Lung (tissue), 12 donors: ENCODE data around the gene B3GNT8. TPM values are rescaled to one million over a fixed set of nuclear protein-coding genes. Genes with fewer than 3 reads are reported as not detected.
"Not testable (repeated sequence)": the region's sequence is repeated elsewhere in the genome, so short reads cannot be mapped to it uniquely, and the experiment has no call there.

Experiments
- ATAC-seq: fragments of 200-7000 bp; cut with Tn5 transposase; one replicate; pipeline ENCODE4 v1.9.1; 2020; ENCODE audit warnings: moderate number of reproducible peaks; ENCODE audit not compliant: insufficient read depth, low FRiP score
- DNase-seq, 3 donors: peaks; one replicate each; pipeline ENCODE4 v3.0.0-alpha.2; 2013 to 2017
- H3K27ac ChIP-seq, 2 donors: one replicate each; pipeline ENCODE4 v1.5.1; 2013; ENCODE audit warnings: mild to moderate bottlenecking in 2 of 2, moderate library complexity in 2 of 2, control low read depth in 1 of 2, inconsistent platforms in 1 of 2, low read depth in 1 of 2, low read length in 1 of 2
- H3K27me3 ChIP-seq, 3 donors: one replicate each; pipeline ENCODE4 v1.5.1; 2013; ENCODE audit warnings: low read length in 2 of 3; ENCODE audit not compliant: control insufficient read depth in 3 of 3, insufficient read depth in 3 of 3
- H3K36me3 ChIP-seq, 4 donors: one replicate each; pipeline ENCODE4 v1.5.1; 2013; ENCODE audit warnings: low read length in 4 of 4, mild to moderate bottlenecking in 1 of 4, moderate library complexity in 1 of 4; ENCODE audit not compliant: control insufficient read depth in 4 of 4, insufficient read depth in 4 of 4
- H3K4me1 ChIP-seq, 5 donors: one replicate each; pipeline ENCODE4 v1.5.1; 2013; ENCODE audit warnings: low read length in 5 of 5, mild to moderate bottlenecking in 2 of 5, moderate library complexity in 1 of 5; ENCODE audit not compliant: control insufficient read depth in 5 of 5, insufficient read depth in 5 of 5
- H3K4me3 ChIP-seq: one replicate; pipeline ENCODE4 v1.5.1; 2013; ENCODE audit warnings: mild to moderate bottlenecking, control low read depth, moderate library complexity
- H3K9ac ChIP-seq, 2 donors: one replicate each; pipeline ENCODE4 v1.5.1; 2013; ENCODE audit warnings: low read length in 2 of 2, control low read depth in 1 of 2; ENCODE audit not compliant: insufficient read depth in 1 of 2
- H3K9me3 ChIP-seq, 4 donors: one replicate each; pipeline ENCODE4 v1.5.1; 2013; ENCODE audit warnings: low read length in 3 of 4, mild to moderate bottlenecking in 1 of 4, moderate library complexity in 1 of 4; ENCODE audit not compliant: control insufficient read depth in 4 of 4, insufficient read depth in 3 of 4
- WGBS, 2 donors: extraction: QIAGEN DNeasy Blood & Tissue Kit; methylation state at CpG; one replicate each; pipeline ENCODE4 v1.1.7; 2013; 5-methylcytosine and 5-hydroxymethylcytosine counted together
- polyA plus RNA-seq, 2 donors: library from polyadenylated mRNA; stranded (reverse); fragments of 200-250 nt; gene quantifications; one replicate each; pipeline ENCODE4 v1.2.1, GENCODE V29; 2013
- total RNA-seq, 2 donors: library from RNA; depleted of rRNA in 1 of 2; stranded (reverse); fragments of >200 nt in 1 of 2; gene quantifications; one replicate each; pipeline ENCODE4 v1.2.1, GENCODE V29; 2014 to 2021
- TF ChIP-seq, protein P1 (sequence below): IDR thresholded peaks from 2 replicates; pipeline ENCODE4 v1.5.1; 2012; ENCODE audit warnings: mild to moderate bottlenecking; ENCODE audit errors: control extremely low read depth, extremely low read depth
- donor health status: control.
- donor health status: control.
- donor health status: Bipolar disorder and iron deficiency.
- donor health status: healthy.
- donor health status: DM: yes; HTN: yes; CAD: no.

The B3GNT8 gene
- total and polyA plus RNA-seq, 4 donors: 6.2 to 39.0 (median 32.8) TPM

DNA sequence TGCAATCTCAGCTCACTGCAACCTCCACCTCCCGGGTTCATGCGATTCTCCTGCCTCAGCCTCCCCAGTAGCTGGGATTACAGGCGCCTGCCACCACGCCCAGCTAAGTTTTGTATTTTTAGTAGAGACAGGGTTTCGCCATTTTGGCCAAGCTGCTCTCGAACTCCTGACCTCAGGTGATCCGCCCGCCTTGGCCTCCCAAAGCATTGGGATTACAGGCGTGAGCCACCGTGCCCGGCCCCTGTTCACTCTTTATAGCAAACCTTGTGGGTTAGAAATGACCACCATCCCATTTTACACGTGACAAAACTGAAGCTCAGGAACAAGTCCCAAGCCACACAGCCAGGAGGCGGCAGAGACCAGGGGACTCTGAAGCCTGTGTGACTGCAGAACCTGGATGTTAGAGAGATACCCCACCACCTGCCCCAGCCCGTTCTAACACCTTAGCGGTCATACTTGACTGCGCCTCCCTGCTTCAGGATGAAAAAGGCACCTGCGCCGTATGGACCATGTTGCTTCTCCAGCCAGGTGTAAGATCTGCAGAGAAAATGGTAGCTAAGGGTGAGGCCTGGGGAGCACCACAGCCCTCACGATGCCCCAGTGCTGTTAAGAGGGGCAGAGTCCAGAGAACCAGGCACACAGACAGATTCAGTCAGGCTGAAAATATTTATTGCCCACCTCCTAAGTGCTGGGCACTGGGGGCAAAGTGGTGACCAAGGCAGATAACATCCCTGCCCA is 8.9 kb upstream of the B3GNT8 start:
- Histone ChIP-seq H3K27me3 (no peaks in the 10 kb centered on the region), H3K9ac (no peak overlapping the region), H3K36me3 (peaks cover 0 to 30% (median 22%) of the 10 kb centered on the region in 4 donors), H3K4me1 (peaks cover 0 to 8% (median 0%) of the 10 kb centered on the region in 5 donors), H3K4me3 (no peak overlapping the region), H3K9me3 (peaks cover 0 to 3% (median 0%) of the 10 kb centered on the region in 4 donors), H3K27ac (no peak overlapping the region)
- 95 to 97% methylated on average over 19 of the region's 19 CpGs for WGBS, 2 donors
- TF ChIP-seq, protein P1, sequence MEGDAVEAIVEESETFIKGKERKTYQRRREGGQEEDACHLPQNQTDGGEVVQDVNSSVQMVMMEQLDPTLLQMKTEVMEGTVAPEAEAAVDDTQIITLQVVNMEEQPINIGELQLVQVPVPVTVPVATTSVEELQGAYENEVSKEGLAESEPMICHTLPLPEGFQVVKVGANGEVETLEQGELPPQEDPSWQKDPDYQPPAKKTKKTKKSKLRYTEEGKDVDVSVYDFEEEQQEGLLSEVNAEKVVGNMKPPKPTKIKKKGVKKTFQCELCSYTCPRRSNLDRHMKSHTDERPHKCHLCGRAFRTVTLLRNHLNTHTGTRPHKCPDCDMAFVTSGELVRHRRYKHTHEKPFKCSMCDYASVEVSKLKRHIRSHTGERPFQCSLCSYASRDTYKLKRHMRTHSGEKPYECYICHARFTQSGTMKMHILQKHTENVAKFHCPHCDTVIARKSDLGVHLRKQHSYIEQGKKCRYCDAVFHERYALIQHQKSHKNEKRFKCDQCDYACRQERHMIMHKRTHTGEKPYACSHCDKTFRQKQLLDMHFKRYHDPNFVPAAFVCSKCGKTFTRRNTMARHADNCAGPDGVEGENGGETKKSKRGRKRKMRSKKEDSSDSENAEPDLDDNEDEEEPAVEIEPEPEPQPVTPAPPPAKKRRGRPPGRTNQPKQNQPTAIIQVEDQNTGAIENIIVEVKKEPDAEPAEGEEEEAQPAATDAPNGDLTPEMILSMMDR: no peak
- DNase-seq (no peak), ATAC-seq (no peak)

DNA sequence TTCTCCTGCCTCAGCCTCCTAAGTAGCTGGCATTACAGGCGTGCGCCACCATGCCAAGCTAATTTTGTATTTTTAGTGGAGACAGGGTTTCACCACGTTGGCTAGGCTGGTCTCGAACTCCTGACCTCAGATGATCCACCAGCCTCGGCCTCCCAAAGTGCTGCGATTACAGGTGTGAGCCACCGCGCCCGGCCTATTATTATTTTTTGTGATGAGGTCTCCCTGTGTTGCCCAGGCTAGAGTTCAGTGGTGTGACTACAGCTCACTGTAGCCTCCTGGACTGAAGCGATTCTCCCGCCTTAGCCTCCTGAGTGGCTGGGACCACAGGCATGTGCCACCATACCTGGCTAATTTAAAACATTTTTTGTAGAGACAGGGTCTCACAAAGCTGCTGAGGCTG is 8.2 kb upstream of the B3GNT8 start:
- ATAC-seq, H3K4me3 ChIP-seq, H3K9ac ChIP-seq, DNase-seq, H3K27me3 ChIP-seq, H3K4me1 ChIP-seq, H3K9me3 ChIP-seq, H3K27ac ChIP-seq: not testable (repeated sequence)
- 97 to 98% methylated on average over 11 of the region's 11 CpGs for WGBS, 2 donors
- peaks cover 0 to 30% (median 22%) of the 10 kb centered on the region in 4 donors for H3K36me3 ChIP-seq

DNA sequence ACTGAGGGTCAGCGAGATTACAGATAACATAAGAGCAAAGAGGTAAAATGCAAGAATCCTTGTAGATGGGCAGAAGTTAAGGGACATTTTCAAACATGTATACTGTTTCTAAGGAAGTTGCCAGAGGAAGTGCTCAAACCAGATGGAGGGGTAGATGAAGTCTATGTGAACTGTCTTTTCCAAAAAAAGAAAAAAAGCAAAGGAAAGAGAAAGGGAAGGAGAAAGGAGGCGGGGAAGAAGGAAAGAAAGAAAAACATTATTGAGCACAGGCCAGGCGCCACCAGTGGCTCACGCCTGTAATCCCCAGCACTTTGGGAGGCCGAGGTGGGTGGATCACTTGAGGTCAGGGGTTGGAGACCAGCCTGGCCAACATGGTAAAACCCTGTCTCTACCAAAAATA is 7.3 kb upstream of the B3GNT8 start:
- Histone ChIP-seq H3K4me1 (peaks cover 0 to 8% (median 0%) of the 10 kb centered on the region in 5 donors), H3K9ac (no peak overlapping the region), H3K4me3 (no peak overlapping the region), H3K27ac (no peak overlapping the region), H3K9me3 (peaks cover 0 to 3% (median 0%) of the 10 kb centered on the region in 4 donors), H3K36me3 (peaks cover 0 to 30% (median 22%) of the 10 kb centered on the region in 4 donors), H3K27me3 (no peaks in the 10 kb centered on the region)
- 58 to 77% methylated on average over 5 of the region's 5 CpGs for WGBS, 2 donors
- TF ChIP-seq, protein P1: no peak
- ATAC-seq (no peak), DNase-seq (no peak)

DNA sequence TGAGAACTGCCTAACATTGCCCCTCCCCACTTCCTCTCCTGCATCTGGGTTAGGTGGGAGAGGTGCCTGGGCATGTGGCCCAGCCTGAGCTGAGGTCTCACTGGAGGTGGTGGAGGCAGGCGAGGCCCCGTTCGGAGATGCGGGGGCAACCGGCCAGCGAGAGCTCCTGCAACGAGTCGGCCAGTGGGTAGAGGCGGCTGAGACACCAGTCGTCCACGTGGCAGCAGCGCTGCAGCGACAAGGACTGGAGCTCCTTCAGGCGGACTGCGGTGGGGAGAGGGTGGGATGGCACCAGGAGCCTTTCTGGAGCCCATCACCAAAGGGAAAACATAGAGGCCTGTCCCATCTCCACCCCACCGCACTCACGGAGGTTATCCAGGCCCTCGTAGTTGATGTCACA is 6.0 kb upstream of the B3GNT8 start:
- WGBS, 2 donors: 93 to 95% methylated on average over 18 of the region's 18 CpGs
- peaks cover 0 to 3% (median 0%) of the 10 kb centered on the region in 4 donors for H3K9me3 ChIP-seq
- H3K27ac ChIP-seq: peak overlapping the region in 1 of 2 donors; percentile 73
- peaks cover 0 to 30% (median 21%) of the 10 kb centered on the region in 4 donors for H3K36me3 ChIP-seq
- peaks cover 0 to 5% (median 5%) of the 10 kb centered on the region in 5 donors for H3K4me1 ChIP-seq
- H3K4me3 ChIP-seq: no peak overlapping the region
- H3K27me3 ChIP-seq: no peaks in the 10 kb centered on the region
- H3K9ac ChIP-seq: no peak overlapping the region
- no peak for DNase-seq
- no peak for ATAC-seq
- TF ChIP-seq, protein P1: no peak
